MG63 (cell line): Measurements from ENCODE around the gene SMAD4. TPM values are rescaled to one million over a fixed set of nuclear protein-coding genes. Genes with fewer than 3 reads are reported as not detected.
"Not testable (repeated sequence)": the region's sequence is repeated elsewhere in the genome, so short reads cannot be mapped to it uniquely, and the experiment has no call there.

Experiments
- DNase-seq: peaks from one replicate; pipeline ENCODE4 v3.0.0-alpha.2; 2020
- H3K27me3 ChIP-seq: fragments of 250-450 bp; sonication (Bioruptor Pico); 2 replicates; pipeline ENCODE4 v1.5.1; 2020; ENCODE audit warnings: mild to moderate bottlenecking, moderate library complexity
- H3K36me3 ChIP-seq: fragments of 250-450 bp; sonication (Bioruptor Pico); 2 replicates; pipeline ENCODE4 v1.5.1; 2020; ENCODE audit warnings: mild to moderate bottlenecking, moderate library complexity
- H3K4me3 ChIP-seq: fragments of 250-450 bp; sonication (Bioruptor Pico); 2 replicates; pipeline ENCODE4 v1.5.1; 2020; ENCODE audit warnings: mild to moderate bottlenecking, moderate library complexity
- H3K9me3 ChIP-seq: fragments of 250-450 bp; sonication (Bioruptor Pico); 2 replicates; pipeline ENCODE4 v1.5.1; 2020; ENCODE audit warnings: mild to moderate bottlenecking, moderate library complexity
- total RNA-seq: library from RNA; depleted of rRNA; stranded (reverse); fragments of >200 nt; shearing (Covaris generic); gene quantifications from 2 replicates; pipeline ENCODE4 v1.2.3, GENCODE V29; 2014; ENCODE audit warnings: low replicate concordance

Gene SMAD4
- total RNA-seq, 1 experiment from 2014 or later = 58.6 TPM

DNA sequence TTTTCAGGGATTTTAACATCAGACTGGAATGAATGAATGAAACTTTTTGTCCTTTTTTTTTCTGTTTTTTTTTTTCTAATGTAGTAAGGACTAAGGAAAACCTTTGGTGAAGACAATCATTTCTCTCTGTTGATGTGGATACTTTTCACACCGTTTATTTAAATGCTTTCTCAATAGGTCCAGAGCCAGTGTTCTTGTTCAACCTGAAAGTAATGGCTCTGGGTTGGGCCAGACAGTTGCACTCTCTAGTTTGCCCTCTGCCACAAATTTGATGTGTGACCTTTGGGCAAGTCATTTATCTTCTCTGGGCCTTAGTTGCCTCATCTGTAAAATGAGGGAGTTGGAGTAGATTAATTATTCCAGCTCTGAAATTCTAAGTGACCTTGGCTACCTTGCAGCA is 53.4 kb downstream of the SMAD4 start:
- Histone ChIP-seq H3K36me3 (peaks cover 84% of the 10 kb centered on the region), H3K27me3 (no peaks in the 10 kb centered on the region), H3K4me3 (no peak overlapping the region), H3K9me3 (peaks cover 2% of the 10 kb centered on the region)
- DNase-seq = no peak

DNA sequence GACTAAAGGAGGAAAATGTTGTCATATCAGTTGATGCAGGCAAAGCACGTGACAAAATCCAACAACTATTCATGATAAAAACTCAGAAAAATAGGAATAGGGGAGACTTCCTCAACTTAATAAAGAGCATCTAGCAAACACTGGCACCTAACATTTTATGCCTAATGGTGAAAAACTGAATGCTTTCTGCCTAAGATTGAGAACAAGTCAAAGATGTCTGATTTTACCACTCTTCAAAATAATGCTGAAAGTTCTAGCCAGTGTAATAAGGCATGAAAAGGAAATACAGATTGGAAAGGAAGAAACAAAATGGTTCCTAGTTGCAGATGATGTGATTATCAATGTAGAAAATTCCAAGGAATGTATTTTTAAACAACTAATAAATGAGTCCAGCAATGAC is 58.4 kb downstream of the SMAD4 start:
- peaks cover 4% of the 10 kb centered on the region for H3K9me3 ChIP-seq
- no peaks in the 10 kb centered on the region for H3K27me3 ChIP-seq
- H3K4me3 ChIP-seq = no peak overlapping the region
- DNase-seq = no peak
- peaks cover 52% of the 10 kb centered on the region for H3K36me3 ChIP-seq

DNA sequence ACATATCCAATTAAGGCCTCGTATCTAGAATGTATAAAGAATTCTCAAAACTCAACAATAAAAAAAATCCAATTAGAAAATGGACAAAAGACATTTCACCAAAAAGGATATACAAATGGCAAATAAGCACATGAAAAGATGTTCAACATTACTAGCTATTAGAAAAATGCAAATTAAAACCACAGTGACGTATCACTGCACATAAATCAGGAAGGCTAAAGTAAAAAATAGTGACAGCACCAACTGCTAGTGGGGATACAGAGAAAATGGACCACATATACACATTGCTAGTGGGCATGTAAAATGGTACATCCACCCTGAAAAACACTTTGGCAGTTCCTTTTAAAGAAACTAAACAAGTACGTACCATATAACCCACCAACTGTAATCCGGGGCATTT is 59.7 kb downstream of the SMAD4 start:
- H3K36me3 ChIP-seq = peaks cover 40% of the 10 kb centered on the region
- H3K27me3 ChIP-seq = no peaks in the 10 kb centered on the region
- no peak for DNase-seq
- no peak overlapping the region for H3K4me3 ChIP-seq
- peaks cover 4% of the 10 kb centered on the region for H3K9me3 ChIP-seq

DNA sequence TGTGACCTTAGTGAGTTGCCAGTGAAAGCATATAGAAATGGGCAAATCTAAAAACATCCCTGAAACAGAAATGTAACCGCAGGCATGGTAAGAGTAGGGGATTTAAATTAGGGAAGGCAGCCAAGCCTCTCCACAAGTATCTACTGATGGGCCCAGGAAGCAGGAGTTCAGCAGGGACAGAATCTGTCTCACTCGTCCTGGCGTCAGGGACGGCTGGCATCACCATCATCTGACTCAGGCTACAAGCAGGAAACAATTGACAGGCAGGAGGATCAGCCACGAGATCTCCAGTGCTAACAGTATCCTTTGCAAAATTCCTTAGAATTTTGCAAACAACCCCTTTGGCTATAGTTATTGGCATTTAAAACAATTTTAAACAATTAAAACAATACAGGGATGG is 61.3 kb downstream of the SMAD4 start:
- Histone ChIP-seq H3K27me3 (no peaks in the 10 kb centered on the region), H3K4me3 (no peak overlapping the region), H3K36me3 (peaks cover 24% of the 10 kb centered on the region), H3K9me3 (peaks cover 4% of the 10 kb centered on the region)
- peak; percentile 38 for DNase-seq

DNA sequence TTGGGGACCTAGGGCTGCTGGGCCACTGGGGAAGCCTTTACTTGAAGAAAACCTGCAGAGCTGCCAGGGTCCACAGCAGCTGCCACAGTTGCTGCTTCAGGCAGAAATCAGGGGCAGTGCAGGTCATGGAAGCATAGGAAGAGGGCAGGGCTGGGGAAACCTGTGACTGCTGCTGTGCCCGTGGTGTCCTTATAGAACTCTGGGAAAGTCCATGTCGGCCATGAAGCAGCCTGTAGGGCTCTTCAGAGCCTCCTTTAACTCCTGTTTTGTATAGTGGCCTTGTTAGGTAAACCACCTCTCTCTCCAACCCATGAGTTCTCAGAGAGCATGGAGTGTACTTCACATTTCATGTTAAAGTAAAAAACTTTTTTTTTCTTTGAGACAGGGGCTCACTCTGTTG is 62.1 kb downstream of the SMAD4 start:
- Histone ChIP-seq H3K9me3 (peaks cover 4% of the 10 kb centered on the region), H3K27me3 (no peaks in the 10 kb centered on the region), H3K36me3 (peaks cover 15% of the 10 kb centered on the region), H3K4me3 (no peak overlapping the region)
- DNase-seq = no peak

DNA sequence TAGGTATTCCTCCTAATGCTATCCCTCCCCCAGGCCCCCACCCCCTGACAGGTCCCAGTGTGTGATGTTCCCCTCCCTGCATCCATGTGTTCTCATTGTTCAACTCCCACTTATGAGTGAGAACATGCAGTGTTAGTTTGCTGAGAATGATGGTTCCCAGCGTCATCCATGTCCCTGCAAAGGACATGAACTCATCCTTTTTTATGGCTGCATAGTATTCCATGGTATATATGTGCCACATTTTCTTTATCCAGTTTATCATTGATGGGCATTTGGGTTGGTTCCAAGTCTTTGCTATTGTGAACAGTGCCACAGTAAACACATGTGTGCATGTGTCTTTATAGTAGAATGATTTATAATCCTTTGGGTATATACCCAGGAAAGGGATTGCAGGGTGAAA is 63.0 kb downstream of the SMAD4 start:
- not testable (repeated sequence) for H3K9me3 ChIP-seq, DNase-seq, H3K36me3 ChIP-seq, H3K4me3 ChIP-seq, H3K27me3 ChIP-seq

DNA sequence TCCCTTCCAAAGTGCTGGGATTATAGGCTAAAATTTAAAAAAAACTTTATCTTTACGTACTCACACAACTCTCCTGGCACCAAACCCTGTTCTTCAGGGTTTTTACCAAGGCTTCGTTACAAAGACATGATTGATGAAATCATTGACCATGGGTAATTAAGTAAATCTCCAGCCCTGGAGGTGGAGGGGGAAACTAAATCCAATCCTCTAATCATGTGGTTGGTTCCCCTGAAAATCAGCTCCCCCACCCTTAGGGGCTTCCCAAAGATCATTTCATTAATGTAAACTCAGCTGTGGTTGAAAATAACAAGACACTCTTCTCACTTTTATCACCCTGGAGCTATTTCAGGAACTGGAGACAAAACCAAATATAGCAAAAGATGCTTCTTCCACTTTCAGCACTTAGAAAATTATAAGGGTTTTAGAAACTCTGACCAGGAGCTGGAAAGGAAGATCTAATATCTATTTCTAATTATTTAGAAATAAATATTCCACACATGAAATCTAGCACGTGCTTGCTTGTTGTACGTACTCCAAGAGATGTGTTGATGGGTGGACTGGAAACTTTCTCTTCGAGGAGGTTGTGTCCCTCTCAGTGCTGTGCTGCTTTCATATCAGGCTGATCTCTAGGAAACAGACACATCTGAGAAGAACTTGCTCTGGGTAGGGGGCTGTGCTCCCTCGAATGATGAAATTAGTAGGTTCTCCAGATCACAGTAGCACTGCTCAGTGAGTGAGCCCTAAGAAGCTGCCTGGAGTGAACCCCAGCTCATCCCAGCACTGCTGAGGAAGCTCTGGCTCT is 67.2 kb downstream of the SMAD4 start:
- no peaks in the 10 kb centered on the region for H3K36me3 ChIP-seq
- no peak for DNase-seq
- H3K9me3 ChIP-seq = no peaks in the 10 kb centered on the region
- H3K27me3 ChIP-seq = no peaks in the 10 kb centered on the region
- no peak overlapping the region for H3K4me3 ChIP-seq

DNA sequence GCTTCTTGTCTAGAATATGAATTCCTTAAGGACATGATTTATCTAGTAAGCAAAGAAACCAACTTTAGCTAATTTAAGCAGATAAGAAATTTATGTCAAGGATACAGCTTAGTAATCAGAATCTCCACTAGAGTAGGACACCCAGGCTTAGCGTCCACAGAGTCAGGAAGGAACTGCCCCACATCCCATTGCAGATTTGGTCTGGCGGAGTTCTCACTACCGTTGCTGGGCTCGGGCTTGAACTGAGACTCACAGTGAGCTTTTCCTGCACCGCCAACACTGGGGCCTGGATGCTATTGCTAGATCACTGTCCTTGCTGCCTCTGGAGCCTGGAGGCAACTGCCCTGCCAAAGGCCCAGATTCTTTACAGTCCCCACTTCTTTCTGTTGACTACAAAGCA is 68.1 kb downstream of the SMAD4 start:
- H3K4me3 ChIP-seq = no peak overlapping the region

DNA sequence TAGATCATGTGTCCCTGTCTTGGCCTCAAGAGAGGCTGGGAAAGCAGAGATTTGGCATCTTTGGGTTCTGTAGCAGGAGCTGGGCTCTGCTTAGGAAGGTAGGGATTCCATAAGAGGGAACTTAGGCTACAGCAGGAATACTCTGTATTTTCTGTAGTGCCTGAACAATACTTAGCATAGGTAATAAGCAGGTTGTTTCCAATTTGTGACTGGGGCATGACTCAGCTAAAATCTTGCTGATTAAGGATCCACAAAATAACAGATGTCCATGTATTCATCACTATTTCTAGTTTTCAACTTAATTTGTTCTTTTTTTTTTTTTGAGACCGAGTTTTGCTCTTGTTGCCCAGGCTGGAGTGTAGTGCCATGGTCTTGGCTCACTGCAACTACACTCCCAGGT is 68.5 kb downstream of the SMAD4 start:
- Histone ChIP-seq H3K4me3 (no peak overlapping the region), H3K9me3 (no peaks in the 10 kb centered on the region), H3K27me3 (no peaks in the 10 kb centered on the region), H3K36me3 (no peaks in the 10 kb centered on the region)
- no peak for DNase-seq

More for the DNA sequence above, 68.1 kb downstream of the SMAD4 start:
- H3K9me3 ChIP-seq = no peaks in the 10 kb centered on the region
- DNase-seq = no peak
- no peaks in the 10 kb centered on the region for H3K27me3 ChIP-seq
- no peaks in the 10 kb centered on the region for H3K36me3 ChIP-seq

DNA sequence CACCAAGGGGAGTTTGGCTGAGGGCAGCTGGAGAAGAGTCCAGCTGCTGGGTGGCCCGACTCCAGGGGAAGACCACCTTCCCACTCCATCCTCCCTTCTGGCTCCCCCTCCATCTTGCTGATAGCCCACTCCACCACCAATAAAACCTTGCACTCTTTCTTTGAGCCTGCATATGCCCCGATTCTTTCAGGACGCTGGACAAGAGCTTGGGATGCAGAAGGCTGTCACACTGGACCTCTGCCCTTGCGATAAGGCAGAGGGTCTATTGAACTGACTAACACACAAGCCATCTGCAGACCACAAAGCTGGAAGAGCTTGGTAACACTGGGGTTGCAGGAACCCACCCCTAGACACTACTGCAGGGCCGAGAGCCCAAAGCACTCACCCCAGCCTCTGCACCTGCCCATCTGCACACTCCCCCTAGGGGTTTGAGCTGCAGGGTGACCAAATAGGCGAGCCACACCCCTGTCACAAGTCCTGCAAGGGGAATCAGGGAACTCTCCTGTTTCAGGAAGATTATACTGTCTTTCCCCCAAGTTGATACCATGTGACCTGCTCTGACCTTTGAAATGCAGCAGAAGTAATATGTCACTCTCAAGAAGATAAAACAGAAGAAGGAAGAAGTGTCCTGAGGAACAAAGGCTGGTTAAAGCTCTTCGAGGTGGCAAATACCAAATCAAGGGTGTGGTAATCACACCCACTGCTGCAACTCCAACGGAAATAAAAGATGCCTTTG is 70.5 kb downstream of the SMAD4 start:
- Histone ChIP-seq H3K4me3 (no peak overlapping the region), H3K27me3 (no peaks in the 10 kb centered on the region), H3K9me3 (no peaks in the 10 kb centered on the region), H3K36me3 (no peaks in the 10 kb centered on the region)
- DNase-seq = no peak

DNA sequence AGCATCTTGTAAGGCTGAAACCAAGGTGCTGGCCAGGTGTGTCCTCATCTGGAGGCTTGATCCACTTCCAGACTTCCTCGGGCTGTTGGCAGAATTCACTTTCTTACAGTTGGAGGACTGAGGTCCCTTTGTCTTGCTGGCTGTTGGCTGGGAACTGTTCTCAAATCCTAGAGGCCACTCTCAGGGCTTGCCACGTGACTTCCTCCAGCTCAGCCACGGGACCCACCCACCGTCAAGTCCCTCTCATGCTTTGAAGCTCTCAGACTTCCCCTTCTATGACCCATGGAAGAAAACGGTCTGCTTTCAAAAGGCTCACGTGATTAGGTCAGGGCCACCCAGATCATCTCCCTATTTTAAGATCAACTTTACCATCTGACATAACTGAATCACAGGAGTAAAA is 77.1 kb downstream of the SMAD4 start:
- Histone ChIP-seq H3K4me3 (no peak overlapping the region), H3K9me3 (no peaks in the 10 kb centered on the region), H3K27me3 (no peaks in the 10 kb centered on the region), H3K36me3 (no peaks in the 10 kb centered on the region)
- DNase-seq = no peak

DNA sequence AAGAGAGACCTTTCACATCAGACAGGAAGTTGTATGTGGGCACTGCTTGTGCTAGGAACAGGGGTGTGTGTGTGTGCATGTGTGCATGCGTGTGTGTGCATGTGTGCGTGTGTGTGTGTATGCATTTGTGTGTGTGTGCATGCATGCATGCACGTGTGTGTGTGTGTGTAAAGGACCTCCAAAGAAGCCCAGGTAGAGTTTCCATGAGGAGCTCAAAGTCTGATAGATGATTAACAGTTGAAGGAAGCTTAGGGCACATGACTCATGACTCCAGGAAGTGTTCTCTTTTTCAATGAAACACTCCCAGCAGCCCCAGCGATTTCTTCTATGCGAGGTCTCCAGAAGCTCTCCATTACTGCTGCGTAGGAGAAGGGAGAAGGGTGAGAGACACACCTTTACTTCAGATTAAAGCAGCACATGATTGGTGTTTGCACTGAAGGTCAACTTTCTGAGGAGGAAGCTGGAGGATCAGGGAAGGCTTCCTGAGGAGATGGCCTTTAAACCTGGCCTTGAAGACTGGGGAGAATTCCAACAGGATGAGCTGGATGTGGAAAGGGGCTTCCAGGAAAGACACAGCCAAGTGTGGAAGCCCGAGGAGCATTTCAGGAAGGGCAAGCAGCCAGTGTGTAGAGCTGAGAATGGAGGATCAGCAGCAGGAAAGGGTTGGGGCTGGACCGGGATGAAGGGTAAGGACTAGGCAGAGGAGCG is 77.7 kb downstream of the SMAD4 start:
- no peak for DNase-seq
- Histone ChIP-seq H3K9me3 (no peaks in the 10 kb centered on the region), H3K36me3 (no peaks in the 10 kb centered on the region), H3K27me3 (no peaks in the 10 kb centered on the region), H3K4me3 (no peak overlapping the region)

DNA sequence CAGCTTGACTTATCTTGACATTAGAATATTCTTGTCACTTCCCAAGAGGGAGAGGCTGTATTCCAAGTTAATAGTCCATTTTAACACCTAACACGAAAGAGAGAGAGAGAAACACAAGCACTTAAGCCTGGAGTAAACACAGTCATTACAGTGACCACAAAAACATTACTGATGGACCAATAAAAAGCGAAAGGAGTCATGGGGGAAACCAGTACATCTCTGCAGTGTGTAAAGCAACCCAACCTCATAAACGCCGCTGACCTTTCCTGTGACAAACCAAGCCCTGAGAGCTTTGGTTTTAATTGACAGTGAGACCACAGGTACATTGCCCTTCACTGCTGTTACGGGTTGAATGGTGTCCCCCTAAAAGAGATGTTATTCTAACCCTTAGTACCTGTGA is 78.3 kb downstream of the SMAD4 start:
- Histone ChIP-seq H3K9me3 (no peaks in the 10 kb centered on the region), H3K36me3 (no peaks in the 10 kb centered on the region), H3K4me3 (no peak overlapping the region), H3K27me3 (no peaks in the 10 kb centered on the region)
- DNase-seq = no peak

DNA sequence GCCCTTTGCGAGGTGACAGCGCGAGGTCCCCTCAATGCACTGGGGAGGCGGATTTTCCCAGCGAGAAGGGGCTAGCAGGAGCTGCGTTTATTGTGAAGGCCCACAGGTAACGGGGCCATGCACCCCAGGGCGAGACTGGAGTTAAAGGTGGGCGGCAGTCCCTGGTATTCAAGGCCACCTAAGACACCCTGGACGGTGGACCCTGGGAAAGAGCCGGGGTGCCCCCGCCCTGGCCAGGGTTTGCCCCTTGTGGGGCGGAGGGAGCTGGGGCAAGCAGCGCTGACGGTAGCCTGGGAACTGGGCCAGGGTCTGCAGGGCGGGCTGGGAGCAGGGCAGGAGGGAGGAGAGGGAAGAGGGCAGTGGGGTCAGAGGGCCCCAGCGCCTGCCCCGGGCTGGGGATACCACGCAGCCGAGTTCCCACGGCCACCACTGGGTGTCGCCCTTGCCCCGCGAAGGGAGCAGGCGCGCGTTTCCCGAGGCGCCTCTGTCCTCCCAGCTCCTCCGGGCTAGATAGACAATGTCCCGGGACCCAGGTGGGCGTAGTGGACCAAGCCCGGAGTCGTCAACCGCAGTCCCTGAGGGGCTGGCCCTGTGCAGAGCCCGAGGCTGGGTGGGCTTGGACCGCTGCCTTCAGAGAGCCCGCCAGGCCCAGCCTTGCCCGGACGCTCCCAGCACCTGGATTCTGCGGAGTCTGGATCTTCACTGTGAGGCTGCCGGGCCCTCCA is 80.2 kb downstream of the SMAD4 start:
- Histone ChIP-seq H3K27me3 (no peaks in the 10 kb centered on the region), H3K9me3 (no peaks in the 10 kb centered on the region), H3K36me3 (no peaks in the 10 kb centered on the region), H3K4me3 (no peak overlapping the region)
- DNase-seq = peak; percentile 47

DNA sequence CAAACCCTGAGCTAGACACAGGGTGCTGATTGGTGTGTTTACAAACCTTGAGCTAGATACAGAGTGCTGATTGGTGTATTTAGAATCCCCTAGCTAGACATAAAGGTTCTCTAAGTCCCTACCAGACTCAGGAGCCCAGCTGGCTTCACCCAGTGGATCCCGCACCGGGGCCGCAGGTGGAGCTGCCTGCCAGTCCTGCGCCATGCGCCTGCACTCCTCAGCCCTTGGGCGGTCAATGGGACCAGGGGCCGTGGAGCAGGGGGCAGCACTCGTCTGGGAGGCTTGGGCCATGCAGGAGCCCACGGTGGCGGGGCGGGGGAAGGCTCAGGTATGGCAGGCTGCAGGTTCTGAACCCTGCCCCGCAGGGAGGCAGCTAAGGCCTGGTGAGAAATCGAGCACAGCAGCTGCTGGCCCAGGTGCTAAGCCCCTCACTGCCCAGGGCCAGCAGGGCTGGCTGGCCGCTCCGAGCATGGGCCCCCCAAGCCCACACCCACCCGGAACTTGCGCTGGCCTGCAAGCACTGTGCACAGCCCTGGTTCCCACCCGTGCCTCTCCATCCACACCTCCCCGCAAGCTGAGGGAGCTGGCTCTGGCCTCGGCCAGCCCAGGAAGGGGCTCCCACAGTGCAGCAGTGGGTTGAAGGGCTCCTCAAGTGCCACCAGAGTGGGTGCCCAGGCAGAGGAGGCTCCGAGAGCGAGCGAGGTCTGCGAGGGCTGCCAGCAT is 81.8 kb downstream of the SMAD4 start:
- DNase-seq, H3K4me3 ChIP-seq, H3K36me3 ChIP-seq: not testable (repeated sequence)

DNA sequence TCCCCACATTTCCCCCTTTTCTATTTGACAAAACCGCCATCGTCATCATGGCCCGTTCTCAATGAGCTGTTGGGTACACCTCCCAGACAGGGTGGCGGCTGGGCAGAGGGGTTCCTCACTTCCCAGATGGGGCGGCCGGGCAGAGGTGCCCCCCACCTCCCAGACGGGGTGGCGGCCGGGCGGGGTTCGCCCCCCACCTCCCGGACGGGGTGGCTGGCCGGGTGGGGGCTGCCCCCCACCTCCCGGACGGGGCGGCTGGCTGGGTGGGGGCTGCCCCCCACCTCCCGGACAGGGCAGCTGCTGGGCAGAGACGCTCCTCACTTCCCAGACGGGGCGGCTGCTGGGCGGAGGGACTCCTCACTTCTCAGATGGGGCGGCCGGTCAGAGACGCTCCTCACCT is 87.0 kb downstream of the SMAD4 start:
- H3K36me3 ChIP-seq, H3K4me3 ChIP-seq, DNase-seq: not testable (repeated sequence)

More for the DNA sequence above, 81.8 kb downstream of the SMAD4 start:
- H3K9me3 ChIP-seq, H3K27me3 ChIP-seq: not testable (repeated sequence)

More for the DNA sequence above, 87.0 kb downstream of the SMAD4 start:
- not testable (repeated sequence) for H3K9me3 ChIP-seq, H3K27me3 ChIP-seq
